Hepatocyte (in vitro differentiated cells): ENCODE results near the gene GRAP2. TPM values are rescaled to one million over a fixed set of nuclear protein-coding genes. Genes with fewer than 3 reads are reported as not detected.

Experiments
- DNase-seq: peaks from one replicate; pipeline ENCODE4 v3.0.0-alpha.2; 2016; ENCODE audit warnings: low spot score
- H2AFZ ChIP-seq: fragments of 200-600 bp; sonication (generic); 2 replicates; pipeline ENCODE4 v1.6.0; 2016; ENCODE audit warnings: antibody characterized with exemption, mild to moderate bottlenecking
- H3K27ac ChIP-seq: fragments of 200-600 bp; sonication (generic); 2 replicates; pipeline ENCODE4 v1.5.1; 2016; ENCODE audit warnings: mild to moderate bottlenecking
- H3K27me3 ChIP-seq: fragments of 200-600 bp; sonication (generic); 2 replicates; pipeline ENCODE4 v1.6.1; 2016
- H3K36me3 ChIP-seq: fragments of 200-600 bp; sonication (generic); replicated peaks from 2 replicates; pipeline ENCODE4 v1.5.1; 2016; ENCODE audit warnings: low read depth; ENCODE audit not compliant: insufficient read depth
- H3K4me1 ChIP-seq: fragments of 200-600 bp; sonication (generic); 2 replicates; pipeline ENCODE4 v1.5.1; 2016; ENCODE audit warnings: mild to moderate bottlenecking, moderate library complexity; ENCODE audit not compliant: insufficient read depth
- H3K4me2 ChIP-seq: fragments of 200-600 bp; sonication (generic); 2 replicates; pipeline ENCODE4 v1.6.0; 2016
- H3K4me3 ChIP-seq: fragments of 200-600 bp; sonication (generic); 2 replicates; pipeline ENCODE4 v1.5.1; 2016; ENCODE audit warnings: mild to moderate bottlenecking
- H3K79me2 ChIP-seq: fragments of 200-600 bp; sonication (generic); 2 replicates; pipeline ENCODE4 v1.6.0; 2017; ENCODE audit warnings: mild to moderate bottlenecking
- H3K9me2 ChIP-seq: fragments of 200-600 bp; sonication (generic); replicated peaks from 2 replicates; pipeline ENCODE4 v1.6.0; 2017; ENCODE audit warnings: mild to moderate bottlenecking; ENCODE audit not compliant: insufficient read depth
- H3K9me3 ChIP-seq: fragments of 200-600 bp; sonication (generic); 2 replicates; pipeline ENCODE4 v1.5.1; 2016; ENCODE audit warnings: low read depth, mild to moderate bottlenecking
- H4K20me1 ChIP-seq: fragments of 200-600 bp; sonication (generic); 2 replicates; pipeline ENCODE4 v1.6.0; 2016; ENCODE audit warnings: mild to moderate bottlenecking; ENCODE audit not compliant: insufficient read depth, poor library complexity, severe bottlenecking
- CTCF ChIP-seq: fragments of 200-600 bp; sonication (generic); IDR thresholded peaks from 2 replicates; pipeline ENCODE4 v1.5.1; 2016; ENCODE audit warnings: antibody characterized with exemption, mild to moderate bottlenecking; ENCODE audit not compliant: poor library complexity
- EZH2 ChIP-seq: fragments of 200-600 bp; sonication (generic); IDR thresholded peaks from 2 replicates; pipeline ENCODE4 v1.6.1; 2016; ENCODE audit warnings: antibody characterized with exemption, mild to moderate bottlenecking, borderline replicate concordance
- EZH2phosphoT487 ChIP-seq: fragments of 200-600 bp; sonication (generic); IDR thresholded peaks from one replicate; pipeline ENCODE4 v1.6.1; 2018; ENCODE audit warnings: antibody characterized with exemption, mild to moderate bottlenecking, low read depth, moderate library complexity; ENCODE audit not compliant: unreplicated experiment, severe bottlenecking
- WGBS: methylation state at CpG from one replicate; pipeline ENCODE4 v1.1.6; 2016; ENCODE audit warnings: low lambda C conversion rate; ENCODE audit errors: missing lambda C conversion rate; 5-methylcytosine and 5-hydroxymethylcytosine counted together
- polyA plus RNA-seq: library from polyadenylated mRNA; unstranded; fragments of >200 nt; fragmentation: Nextera tagmentation; extraction: Ambion mirVana; gene quantifications from 2 replicates; pipeline ENCODE4 v1.2.1, GENCODE V29; 2016
- total RNA-seq: library from RNA; depleted of rRNA; stranded (reverse); fragments of >200 nt; gene quantifications from 2 replicates; pipeline ENCODE4 v1.2.3, GENCODE V29; 2014

GRAP2 gene
- total and polyA plus RNA-seq, 2 experiments from 2014 or later, result 0.51 TPM; not detected in 1

- no peak overlapping the region for H3K4me2 ChIP-seq
- H3K9me3 ChIP-seq, result no peaks in the 10 kb centered on the region
- no peak overlapping the region for H2AFZ ChIP-seq
- no peak for DNase-seq
- peaks cover 22% of the 10 kb centered on the region for H3K27me3 ChIP-seq
- H3K36me3 ChIP-seq, result no peaks in the 10 kb centered on the region
- H3K4me1 ChIP-seq, result peaks cover 4% of the 10 kb centered on the region
- no peaks in the 10 kb centered on the region for H4K20me1 ChIP-seq
- TF ChIP-seq EZH2phosphoT487, result no peak
- TF ChIP-seq CTCF, result no peak
- no peak for TF ChIP-seq EZH2
- no peak overlapping the region for H3K27ac ChIP-seq
- no peaks in the 10 kb centered on the region for H3K79me2 ChIP-seq
- 81% methylated on average over 5 of the region's 5 CpGs for WGBS
- no peaks in the 10 kb centered on the region for H3K9me2 ChIP-seq
- no peak overlapping the region for H3K4me3 ChIP-seq
Measured at GRCh38 chr22:39973656-39974055, 72.8 kb downstream of the GRAP2 start.

- H3K9me2 ChIP-seq, result no peaks in the 10 kb centered on the region
- TF ChIP-seq EZH2phosphoT487, result no peak
- no peak for TF ChIP-seq EZH2
- no peak for TF ChIP-seq CTCF
- no peak overlapping the region for H2AFZ ChIP-seq
- no peaks in the 10 kb centered on the region for H4K20me1 ChIP-seq
- no peak overlapping the region for H3K4me2 ChIP-seq
- no peaks in the 10 kb centered on the region for H3K36me3 ChIP-seq
- peaks cover 22% of the 10 kb centered on the region for H3K27me3 ChIP-seq
- no peak for DNase-seq
- no peak overlapping the region for H3K27ac ChIP-seq
- peaks cover under 1% of the 10 kb centered on the region for H3K4me1 ChIP-seq
- 96% methylated on average over 5 of the region's 5 CpGs for WGBS
- no peak overlapping the region for H3K4me3 ChIP-seq
- H3K79me2 ChIP-seq, result no peaks in the 10 kb centered on the region
- no peaks in the 10 kb centered on the region for H3K9me3 ChIP-seq
Measured at GRCh38 chr22:39974065-39974464, 73.2 kb downstream of the GRAP2 start.

DNA sequence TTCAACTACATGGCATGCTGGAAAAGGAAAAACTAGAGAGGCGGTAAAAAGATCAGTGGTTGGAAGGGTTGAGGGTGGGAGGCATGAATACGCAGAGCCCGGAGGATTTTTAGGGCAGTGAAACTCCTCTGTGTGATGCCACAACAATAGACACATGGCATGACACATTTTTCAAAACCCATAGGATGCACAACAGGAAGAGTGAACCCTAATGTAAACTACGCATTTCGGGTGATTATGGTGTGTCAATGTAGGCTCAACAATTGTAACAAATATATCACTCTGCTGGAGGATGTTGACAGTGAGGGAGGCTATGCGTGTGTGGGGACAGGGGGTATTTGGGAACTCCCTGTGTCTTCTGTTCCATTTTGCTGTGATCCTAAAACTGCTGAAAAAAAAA lies 78.2 kb downstream of the GRAP2 start:
- TF ChIP-seq CTCF (no peak), EZH2phosphoT487 (no peak), EZH2 (no peak)
- no peak overlapping the region for H3K4me2 ChIP-seq

GRCh38 chr22:39979458-39979857 lies 78.6 kb downstream of the GRAP2 start:
- H3K4me2 ChIP-seq, result no peak overlapping the region
- H3K4me3 ChIP-seq, result no peak overlapping the region
- no peaks in the 10 kb centered on the region for H3K9me3 ChIP-seq
- H3K27ac ChIP-seq, result no peak overlapping the region
- no peaks in the 10 kb centered on the region for H3K4me1 ChIP-seq
- H3K36me3 ChIP-seq, result no peaks in the 10 kb centered on the region
- 89% methylated on average over 5 of the region's 5 CpGs for WGBS
- peaks cover 11% of the 10 kb centered on the region for H3K27me3 ChIP-seq
- TF ChIP-seq EZH2phosphoT487, result no peak
- no peak for TF ChIP-seq EZH2
- no peak for TF ChIP-seq CTCF
- no peaks in the 10 kb centered on the region for H4K20me1 ChIP-seq
- no peak overlapping the region for H2AFZ ChIP-seq
- no peak for DNase-seq
- H3K79me2 ChIP-seq, result no peaks in the 10 kb centered on the region
- H3K9me2 ChIP-seq, result no peaks in the 10 kb centered on the region

More for the DNA sequence above, 78.2 kb downstream of the GRAP2 start:
- no peaks in the 10 kb centered on the region for H3K4me1 ChIP-seq
- H3K9me2 ChIP-seq, result no peaks in the 10 kb centered on the region
- H2AFZ ChIP-seq, result no peak overlapping the region
- H3K36me3 ChIP-seq, result no peaks in the 10 kb centered on the region
- DNase-seq, result no peak
- H3K9me3 ChIP-seq, result no peaks in the 10 kb centered on the region
- H3K4me3 ChIP-seq, result no peak overlapping the region
- no peaks in the 10 kb centered on the region for H3K79me2 ChIP-seq
- H3K27ac ChIP-seq, result no peak overlapping the region
- no peaks in the 10 kb centered on the region for H4K20me1 ChIP-seq
- peaks cover 12% of the 10 kb centered on the region for H3K27me3 ChIP-seq
- WGBS, result 78% methylated on average over 6 of the region's 6 CpGs
